PC-3 (cell line): Measurements from ENCODE around the gene YEATS4.

Experiments
- CTCF ChIP-seq: fragments of 300-600 bp; sonication (generic); conservative IDR thresholded peaks from 2 replicates; pipeline ENCODE4 v1.5.1; 2017; ENCODE audit warnings: antibody characterized with exemption, low read depth, mild to moderate bottlenecking, low read length
- EZH2phosphoT487 ChIP-seq: fragments of 300-600 bp; sonication (generic); IDR thresholded peaks from 2 replicates; pipeline ENCODE4 v1.6.1; 2018; ENCODE audit warnings: mild to moderate bottlenecking, antibody characterized with exemption, low read length, borderline replicate concordance

- TF ChIP-seq CTCF (no peak), EZH2phosphoT487 (no peak)
These were observed 53.1 kb downstream of the YEATS4 start for GRCh38 chr12:69412655-69413054.
